Endothelial cell of umbilical vein (primary cell): ENCODE results near the gene NEUROG1.

Source experiments
- MYC ChIP-seq: IDR thresholded peaks from one replicate; pipeline ENCODE4 v1.6.1; 2011; ENCODE audit warnings: mild to moderate bottlenecking, low read depth, low read length
- POLR2A ChIP-seq: IDR thresholded peaks from 2 replicates; pipeline ENCODE4 v1.6.1; 2012; ENCODE audit warnings: low read depth, mild to moderate bottlenecking, control low read depth, low read length
- POLR2AphosphoS5 ChIP-seq: IDR thresholded peaks from 2 replicates; pipeline ENCODE4 v1.6.1; 2012; ENCODE audit warnings: low read depth, mild to moderate bottlenecking, control low read depth, low read length, moderate library complexity; ENCODE audit not compliant: insufficient read depth
- TF ChIP-seq, protein P1 (sequence below): IDR thresholded peaks from 2 replicates; pipeline ENCODE4 v1.6.1; 2011; ENCODE audit not compliant: insufficient read depth, insufficient read length
- TF ChIP-seq, protein P2 (sequence below), 2 donors: IDR thresholded peaks; 1 replicate in 1 of 2; 2 replicates in 1 of 2; pipeline ENCODE4 v1.5.1; 2011; ENCODE audit warnings: low read length in 2 of 2, mild to moderate bottlenecking in 2 of 2, moderate library complexity in 2 of 2, control low read depth in 1 of 2, inconsistent platforms in 1 of 2, low read depth in 1 of 2; ENCODE audit not compliant: insufficient read depth in 1 of 2; ENCODE audit errors: extremely low read depth in 1 of 2

DNA sequence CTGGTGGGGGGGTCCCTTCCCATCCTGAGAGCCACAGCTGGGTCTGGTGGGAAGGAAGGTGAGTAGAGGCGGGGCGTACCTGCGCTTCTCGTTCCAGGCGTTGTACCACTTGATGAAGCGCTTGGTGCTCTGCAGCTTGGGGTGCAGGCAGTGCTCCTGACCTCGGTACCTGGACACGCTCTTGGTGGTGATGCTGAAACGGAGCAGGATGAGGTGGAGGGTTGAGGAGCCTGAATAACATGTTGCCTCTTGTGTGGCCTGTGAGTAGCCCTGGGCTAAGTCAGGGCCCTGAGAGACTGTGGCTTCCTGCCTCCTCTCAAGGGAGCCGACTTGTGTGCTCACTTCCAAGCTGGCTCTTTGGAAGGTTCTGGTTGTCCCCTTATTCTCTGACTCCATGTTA, 38.7 kb upstream of the NEUROG1 start:
- TF ChIP-seq POLR2A (no peak), MYC (no peak), POLR2AphosphoS5 (no peak)
- TF ChIP-seq, protein P1, sequence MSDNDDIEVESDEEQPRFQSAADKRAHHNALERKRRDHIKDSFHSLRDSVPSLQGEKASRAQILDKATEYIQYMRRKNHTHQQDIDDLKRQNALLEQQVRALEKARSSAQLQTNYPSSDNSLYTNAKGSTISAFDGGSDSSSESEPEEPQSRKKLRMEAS = no peak
- TF ChIP-seq, protein P2, sequence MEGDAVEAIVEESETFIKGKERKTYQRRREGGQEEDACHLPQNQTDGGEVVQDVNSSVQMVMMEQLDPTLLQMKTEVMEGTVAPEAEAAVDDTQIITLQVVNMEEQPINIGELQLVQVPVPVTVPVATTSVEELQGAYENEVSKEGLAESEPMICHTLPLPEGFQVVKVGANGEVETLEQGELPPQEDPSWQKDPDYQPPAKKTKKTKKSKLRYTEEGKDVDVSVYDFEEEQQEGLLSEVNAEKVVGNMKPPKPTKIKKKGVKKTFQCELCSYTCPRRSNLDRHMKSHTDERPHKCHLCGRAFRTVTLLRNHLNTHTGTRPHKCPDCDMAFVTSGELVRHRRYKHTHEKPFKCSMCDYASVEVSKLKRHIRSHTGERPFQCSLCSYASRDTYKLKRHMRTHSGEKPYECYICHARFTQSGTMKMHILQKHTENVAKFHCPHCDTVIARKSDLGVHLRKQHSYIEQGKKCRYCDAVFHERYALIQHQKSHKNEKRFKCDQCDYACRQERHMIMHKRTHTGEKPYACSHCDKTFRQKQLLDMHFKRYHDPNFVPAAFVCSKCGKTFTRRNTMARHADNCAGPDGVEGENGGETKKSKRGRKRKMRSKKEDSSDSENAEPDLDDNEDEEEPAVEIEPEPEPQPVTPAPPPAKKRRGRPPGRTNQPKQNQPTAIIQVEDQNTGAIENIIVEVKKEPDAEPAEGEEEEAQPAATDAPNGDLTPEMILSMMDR (IDR thresholded peaks at IDR 0.05; ENCODE audit: extremely low read depth in 1 of 2, insufficient read depth in 1 of 2, low read depth in 1 of 2, low read length in 2 of 2) = no peak
